Activated naive CD4-positive, alpha-beta T cell treated with anti-CD3 and anti-CD28 coated beads, Interleukin-2, amount 10 ng/mL, durations not matched to agents 7 days and 5 days (primary cell): Measurements from ENCODE around the gene ERICH4.
"Not testable (repeated sequence)": the region's sequence is repeated elsewhere in the genome, so short reads cannot be mapped to it uniquely, and the experiment has no call there.

ENCODE experiments used
- CTCF ChIA-PET: fragments of 350-600 bp; sonication (Branson Sonifier 250); formaldehyde crosslinking; loops from one replicate; lab custom pipeline; 2021; ENCODE audit warnings: antibody characterized with exemption; lab: Charles Lee
- DNase-seq: peaks from one replicate; pipeline ENCODE4 v3.0.0-alpha.2; 2020
- H3K27ac Mint-ChIP-seq: one replicate; pipeline ENCODE4 v1.8.0; 2021; ENCODE audit warnings: mild to moderate bottlenecking, moderate library complexity, mixed read lengths
- H3K27me3 Mint-ChIP-seq: one replicate; pipeline ENCODE4 v1.8.0; 2021; ENCODE audit warnings: mild to moderate bottlenecking, mixed read lengths
- H3K36me3 Mint-ChIP-seq: one replicate; pipeline ENCODE4 v1.8.0; 2021; ENCODE audit warnings: mixed read lengths
- H3K4me1 Mint-ChIP-seq: one replicate; pipeline ENCODE4 v1.8.0; 2021; ENCODE audit warnings: mixed read lengths
- H3K4me3 Mint-ChIP-seq: one replicate; pipeline ENCODE4 v1.8.0; 2021; ENCODE audit warnings: mild to moderate bottlenecking, moderate library complexity, mixed read lengths
- H3K9me3 Mint-ChIP-seq: one replicate; pipeline ENCODE4 v1.8.0; 2021; ENCODE audit warnings: mixed read lengths

Gene ERICH4

GRCh38 chr19:41408846-41409245, 34.1 kb upstream of the ERICH4 start:
- H3K4me3 Mint-ChIP-seq, H3K36me3 Mint-ChIP-seq, H3K27ac Mint-ChIP-seq, CTCF ChIA-PET, DNase-seq, H3K9me3 Mint-ChIP-seq, H3K27me3 Mint-ChIP-seq: not testable (repeated sequence)
- H3K4me1 Mint-ChIP-seq = peaks cover 16% of the 10 kb centered on the region

- Mint-ChIP-seq H3K27ac (no peak overlapping the region), H3K36me3 (peaks cover 12% of the 10 kb centered on the region), H3K4me1 (peaks cover 16% of the 10 kb centered on the region), H3K4me3 (no peak overlapping the region), H3K27me3 (no peaks in the 10 kb centered on the region), H3K9me3 (no peaks in the 10 kb centered on the region)
- DNase-seq = no peak
- CTCF ChIA-PET = no interaction called here
Observed at GRCh38 chr19:41409288-41409687, 33.7 kb upstream of the ERICH4 start.

GRCh38 chr19:41410336-41411054, 32.5 kb upstream of the ERICH4 start:
- CTCF ChIA-PET = no interaction called here
- Mint-ChIP-seq H3K4me3 (no peak overlapping the region), H3K27ac (peak overlapping the region; percentile 16), H3K9me3 (no peaks in the 10 kb centered on the region), H3K36me3 (peaks cover 15% of the 10 kb centered on the region), H3K4me1 (peaks cover 12% of the 10 kb centered on the region), H3K27me3 (no peaks in the 10 kb centered on the region)
- no peak for DNase-seq

GRCh38 chr19:41411100-41411967, 31.6 kb upstream of the ERICH4 start:
- CTCF ChIA-PET = no interaction called here
- Mint-ChIP-seq H3K27ac (no peak overlapping the region), H3K4me1 (peaks cover 11% of the 10 kb centered on the region), H3K27me3 (no peaks in the 10 kb centered on the region), H3K36me3 (peaks cover 17% of the 10 kb centered on the region), H3K9me3 (no peaks in the 10 kb centered on the region), H3K4me3 (no peak overlapping the region)
- DNase-seq = no peak

- no peak for DNase-seq
- Mint-ChIP-seq H3K4me3 (no peak overlapping the region), H3K4me1 (peaks cover 11% of the 10 kb centered on the region)
Observed at GRCh38 chr19:41411968-41412265, 31.0 kb upstream of the ERICH4 start.

GRCh38 chr19:41412953-41413352, 30.0 kb upstream of the ERICH4 start:
- H3K4me3 Mint-ChIP-seq = no peak overlapping the region
- H3K9me3 Mint-ChIP-seq = no peaks in the 10 kb centered on the region
- DNase-seq = no peak
- H3K27ac Mint-ChIP-seq = no peak overlapping the region
- H3K4me1 Mint-ChIP-seq = peaks cover 11% of the 10 kb centered on the region
- H3K36me3 Mint-ChIP-seq = peaks cover 21% of the 10 kb centered on the region
- CTCF ChIA-PET = no interaction called here
- no peaks in the 10 kb centered on the region for H3K27me3 Mint-ChIP-seq

More at GRCh38 chr19:41411968-41412265, 31.0 kb upstream of the ERICH4 start:
- H3K27ac Mint-ChIP-seq = no peak overlapping the region
- no peaks in the 10 kb centered on the region for H3K27me3 Mint-ChIP-seq
- CTCF ChIA-PET = no interaction called here
- H3K36me3 Mint-ChIP-seq = peaks cover 18% of the 10 kb centered on the region
- no peaks in the 10 kb centered on the region for H3K9me3 Mint-ChIP-seq

- peaks cover 25% of the 10 kb centered on the region for H3K36me3 Mint-ChIP-seq
- CTCF ChIA-PET = no interaction called here
- H3K27me3 Mint-ChIP-seq = no peaks in the 10 kb centered on the region
- H3K9me3 Mint-ChIP-seq = no peaks in the 10 kb centered on the region
- H3K4me3 Mint-ChIP-seq = no peak overlapping the region
- no peak for DNase-seq
- H3K4me1 Mint-ChIP-seq = peaks cover 11% of the 10 kb centered on the region
- H3K27ac Mint-ChIP-seq = no peak overlapping the region
Observed at GRCh38 chr19:41413947-41414346, 29.0 kb upstream of the ERICH4 start.

GRCh38 chr19:41414461-41414860, 28.5 kb upstream of the ERICH4 start:
- H3K27me3 Mint-ChIP-seq = no peaks in the 10 kb centered on the region
- peaks cover 7% of the 10 kb centered on the region for H3K4me1 Mint-ChIP-seq
- peaks cover 27% of the 10 kb centered on the region for H3K36me3 Mint-ChIP-seq
- CTCF ChIA-PET = no interaction called here
- no peaks in the 10 kb centered on the region for H3K9me3 Mint-ChIP-seq
- H3K4me3 Mint-ChIP-seq = no peak overlapping the region
- DNase-seq = no peak
- no peak overlapping the region for H3K27ac Mint-ChIP-seq

GRCh38 chr19:41415154-41415571, 27.8 kb upstream of the ERICH4 start:
- Mint-ChIP-seq H3K27me3 (no peaks in the 10 kb centered on the region), H3K4me1 (peaks cover 1% of the 10 kb centered on the region), H3K4me3 (no peak overlapping the region), H3K27ac (no peak overlapping the region), H3K36me3 (peaks cover 27% of the 10 kb centered on the region), H3K9me3 (no peaks in the 10 kb centered on the region)
- CTCF ChIA-PET = interaction anchor here (0.6 kb wide), 1 partner anchor 9 kb away, joined by 5 read pairs; no protein-coding TSS in a partner anchor
- DNase-seq = no peak

- peaks cover 28% of the 10 kb centered on the region for H3K36me3 Mint-ChIP-seq
- no peak overlapping the region for H3K27ac Mint-ChIP-seq
- H3K27me3 Mint-ChIP-seq = no peaks in the 10 kb centered on the region
- DNase-seq = no peak
- H3K4me3 Mint-ChIP-seq = no peak overlapping the region
- no peaks in the 10 kb centered on the region for H3K4me1 Mint-ChIP-seq
- CTCF ChIA-PET = no interaction called here
- H3K9me3 Mint-ChIP-seq = no peaks in the 10 kb centered on the region
Observed at GRCh38 chr19:41416194-41416674, 26.7 kb upstream of the ERICH4 start.

- H3K4me3 Mint-ChIP-seq = no peak overlapping the region
Observed at GRCh38 chr19:41420101-41420880, 22.7 kb upstream of the ERICH4 start.

GRCh38 chr19:41421314-41421713, 21.6 kb upstream of the ERICH4 start:
- no peak overlapping the region for H3K4me3 Mint-ChIP-seq
- H3K4me1 Mint-ChIP-seq = peaks cover 2% of the 10 kb centered on the region
- H3K27me3 Mint-ChIP-seq = no peaks in the 10 kb centered on the region
- CTCF ChIA-PET = no interaction called here
- peaks cover 18% of the 10 kb centered on the region for H3K36me3 Mint-ChIP-seq
- peak overlapping the region; percentile 30 for H3K27ac Mint-ChIP-seq
- DNase-seq = no peak
- no peaks in the 10 kb centered on the region for H3K9me3 Mint-ChIP-seq

More at GRCh38 chr19:41420101-41420880, 22.7 kb upstream of the ERICH4 start:
- CTCF ChIA-PET = no interaction called here
- no peak overlapping the region for H3K27ac Mint-ChIP-seq
- H3K9me3 Mint-ChIP-seq = no peaks in the 10 kb centered on the region
- no peaks in the 10 kb centered on the region for H3K4me1 Mint-ChIP-seq
- no peaks in the 10 kb centered on the region for H3K27me3 Mint-ChIP-seq
- DNase-seq = no peak
- peaks cover 19% of the 10 kb centered on the region for H3K36me3 Mint-ChIP-seq

- H3K4me3 Mint-ChIP-seq = no peak overlapping the region
- no peaks in the 10 kb centered on the region for H3K27me3 Mint-ChIP-seq
- H3K9me3 Mint-ChIP-seq = no peaks in the 10 kb centered on the region
- no peak overlapping the region for H3K27ac Mint-ChIP-seq
- CTCF ChIA-PET = no interaction called here
- peaks cover 5% of the 10 kb centered on the region for H3K4me1 Mint-ChIP-seq
- no peak for DNase-seq
- peaks cover 17% of the 10 kb centered on the region for H3K36me3 Mint-ChIP-seq
Observed at GRCh38 chr19:41421973-41422372, 21.0 kb upstream of the ERICH4 start.

GRCh38 chr19:41422456-41422855, 20.5 kb upstream of the ERICH4 start:
- peaks cover 8% of the 10 kb centered on the region for H3K4me1 Mint-ChIP-seq
- CTCF ChIA-PET = no interaction called here
- no peak for DNase-seq
- H3K36me3 Mint-ChIP-seq = peaks cover 14% of the 10 kb centered on the region
- H3K27ac Mint-ChIP-seq = no peak overlapping the region
- H3K4me3 Mint-ChIP-seq = no peak overlapping the region
- H3K27me3 Mint-ChIP-seq = no peaks in the 10 kb centered on the region
- H3K9me3 Mint-ChIP-seq = no peaks in the 10 kb centered on the region
